B cell (primary cell): ENCODE data around the gene IQCF6. TPM values are rescaled to one million over a fixed set of nuclear protein-coding genes. Genes with fewer than 3 reads are reported as not detected.

Experiments
- ATAC-seq: fragments of 200-7000 bp; cut with Tn5 transposase; one replicate; pipeline ENCODE4 v1.10.0; 2021; ENCODE audit warnings: low read depth, mild to moderate bottlenecking, moderate number of reproducible peaks, moderate library complexity
- CTCF ChIA-PET: fragments of 350-600 bp; sonication (Branson Sonifier 250); formaldehyde crosslinking; loops from one replicate; lab custom pipeline; 2021; ENCODE audit warnings: antibody characterized with exemption, inconsistent platforms; lab: Charles Lee
- POLR2A ChIA-PET: fragments of 350-600 bp; sonication (Branson Sonifier 250); formaldehyde crosslinking; loops from one replicate; lab custom pipeline; 2021; ENCODE audit warnings: antibody characterized with exemption; lab: Charles Lee
- DNase-seq: peaks from one replicate; pipeline ENCODE4 v3.0.0; 2013
- H2AFZ ChIP-seq: 2 replicates; pipeline ENCODE4 v1.6.1; 2012; ENCODE audit warnings: mild to moderate bottlenecking, low read depth, low read length; ENCODE audit not compliant: insufficient read depth, poor library complexity, severe bottlenecking
- H3K27ac ChIP-seq, 2 donors: 1 replicate in 1 of 2; 2 replicates in 1 of 2; pipeline ENCODE4 v1.5.1; 2012 to 2013; ENCODE audit warnings: low read length in 2 of 2, mild to moderate bottlenecking in 2 of 2, moderate library complexity in 1 of 2
- H3K27me3 ChIP-seq, 4 experiments: fragments of 200-600 bp in 1 of 4; sonication (generic) in 1 of 4; replicated peaks in 1 of 4; 1 replicate in 2 of 4; 2 replicates in 2 of 4; pipeline versions ENCODE4 v1.6.1 to v1.7.0; 2013 to 2016; ENCODE audit warnings: low read length in 3 of 4, mild to moderate bottlenecking in 2 of 4, mixed read lengths in 1 of 4, moderate library complexity in 1 of 4; ENCODE audit not compliant: insufficient read depth in 4 of 4, control insufficient read depth in 3 of 4; ENCODE audit errors: control extremely low read depth in 1 of 4
- H3K36me3 ChIP-seq, 2 experiments: replicated peaks in 1 of 2; 1 replicate in 1 of 2; 2 replicates in 1 of 2; pipeline versions ENCODE4 v1.6.1 to v1.7.1; 2013; ENCODE audit warnings: low read length in 1 of 2; ENCODE audit not compliant: insufficient read depth in 2 of 2, control insufficient read depth in 1 of 2; ENCODE audit errors: control extremely low read depth in 1 of 2, extremely low read depth in 1 of 2
- H3K4me1 ChIP-seq, 2 donors: fragments of 200-600 bp in 1 of 2; sonication (generic) in 1 of 2; 1 replicate in 1 of 2; 2 replicates in 1 of 2; pipeline versions ENCODE4 v1.5.1 to v1.6.1; 2013 to 2017; ENCODE audit warnings: low read length in 2 of 2; ENCODE audit not compliant: control insufficient read depth in 2 of 2, insufficient read depth in 2 of 2
- H3K4me2 ChIP-seq: replicated peaks from 2 replicates; pipeline ENCODE3; 2012; ENCODE audit warnings: mild to moderate bottlenecking, low read depth, low read length; ENCODE audit not compliant: poor library complexity, severe bottlenecking
- H3K4me3 ChIP-seq, 5 experiments: fragments of 200-600 bp in 1 of 5; sonication (generic) in 1 of 5; 1 replicate in 3 of 5; 2 replicates in 2 of 5; pipeline versions ENCODE4 v1.5.1 to v1.7.0; 2011 to 2016; ENCODE audit warnings: low read length in 4 of 5, mild to moderate bottlenecking in 4 of 5, low read depth in 2 of 5, control low read depth in 1 of 5, moderate library complexity in 1 of 5; ENCODE audit not compliant: insufficient read depth in 1 of 5; ENCODE audit errors: control extremely low read depth in 1 of 5, extremely low read depth in 1 of 5
- H3K79me2 ChIP-seq: fragments of 200-600 bp; sonication (generic); one replicate; pipeline ENCODE4 v1.6.0; 2016; ENCODE audit warnings: low read length; ENCODE audit not compliant: control insufficient read depth, insufficient read depth
- H3K9ac ChIP-seq: fragments of 200-600 bp; sonication (generic); 2 replicates; pipeline ENCODE4 v1.6.1; 2017; ENCODE audit warnings: mild to moderate bottlenecking, low read length, moderate library complexity
- H3K9me3 ChIP-seq, 3 donors: one replicate each; pipeline versions ENCODE4 v1.6.1 to v1.7.1; 2013; ENCODE audit warnings: low read length in 2 of 3; ENCODE audit not compliant: control insufficient read depth in 2 of 3, insufficient read depth in 1 of 3; ENCODE audit errors: control extremely low read depth in 1 of 3
- H4K20me1 ChIP-seq: 2 replicates; pipeline ENCODE4 v1.6.0; 2012; ENCODE audit warnings: mild to moderate bottlenecking, low read length; ENCODE audit not compliant: insufficient read depth, control insufficient read depth, poor library complexity, severe bottlenecking
- H3K27ac Mint-ChIP-seq: one replicate; pipeline ENCODE4 v1.8.0; 2021; ENCODE audit warnings: mixed read lengths
- H3K27me3 Mint-ChIP-seq: one replicate; pipeline ENCODE4 v1.8.0; 2021; ENCODE audit warnings: mixed read lengths
- H3K4me1 Mint-ChIP-seq: one replicate; pipeline ENCODE4 v1.8.0; 2021; ENCODE audit warnings: mixed read lengths
- H3K4me3 Mint-ChIP-seq: one replicate; pipeline ENCODE4 v1.8.0; 2021; ENCODE audit warnings: mixed read lengths
- H3K9me3 Mint-ChIP-seq: one replicate; pipeline ENCODE4 v1.8.0; 2022; ENCODE audit warnings: mixed read lengths; ENCODE audit not compliant: insufficient read depth
- EZH2 ChIP-seq: IDR thresholded peaks from 2 replicates; pipeline ENCODE4 v1.6.1; 2012; ENCODE audit warnings: borderline replicate concordance, low read depth, mild to moderate bottlenecking, moderate library complexity, low read length; ENCODE audit not compliant: insufficient read depth, poor library complexity, severe bottlenecking
- WGBS: methylation state at CpG from one replicate; pipeline ENCODE4 v1.1.5; 2013; ENCODE audit warnings: missing lambda C conversion rate; ENCODE audit not compliant: insufficient coverage; 5-methylcytosine and 5-hydroxymethylcytosine counted together
- intact Hi-C: fragments of 100-400 bp; cut with micrococcal nuclease; formaldehyde crosslinking; loops from one replicate; pipeline ENCODE4 v1.10.0; 2022
- polyA plus RNA-seq: library from polyadenylated mRNA; depleted of rRNA; stranded (reverse); fragments of >200 nt; gene quantifications from 2 replicates; pipeline ENCODE4 v1.2.3, GENCODE V29; 2012
- total RNA-seq, 2 donors: library from RNA; stranded (reverse); fragments of 120-200 nt in 1 of 2; gene quantifications; 1 replicate in 1 of 2; 2 replicates in 1 of 2; pipeline versions ENCODE4 v1.2.3 to v1.2.4, GENCODE V29; 2013 to 2022
- TF ChIP-seq, protein P1 (sequence below): fragments of 200-600 bp; IDR thresholded peaks from one replicate; pipeline ENCODE4 v1.8.0; 2022; ENCODE audit warnings: antibody characterized with exemption, mild to moderate bottlenecking

The IQCF6 gene
- total and polyA plus RNA-seq, 2 donors (not counting 1 experiment from before 2014, with no cell fraction given): not detected

DNA sequence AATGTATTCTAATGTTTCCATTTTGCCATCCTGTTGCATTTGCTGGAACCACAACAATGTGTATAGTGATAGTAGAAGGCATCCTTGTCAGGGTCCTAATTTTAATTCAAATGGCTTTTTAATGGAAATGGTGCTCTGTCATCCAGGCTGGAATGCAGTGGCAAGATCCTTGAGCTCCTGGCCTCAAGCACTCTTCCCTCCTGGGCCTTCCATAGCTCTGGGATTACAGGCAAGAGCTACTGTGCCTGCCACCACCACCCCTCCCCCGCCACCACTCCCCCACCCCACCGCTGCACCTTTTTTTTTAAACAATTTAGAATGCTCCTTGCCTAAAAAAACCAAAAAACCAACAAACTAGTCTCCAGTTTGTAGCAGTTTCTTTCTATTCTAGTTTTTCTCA is 15.2 kb upstream of the IQCF6 start:
- no peak overlapping the region for H3K4me3 Mint-ChIP-seq
- ChIA-PET POLR2A (no interaction called here), CTCF (no interaction called here)
- TF ChIP-seq EZH2: no peak
- TF ChIP-seq, protein P1, sequence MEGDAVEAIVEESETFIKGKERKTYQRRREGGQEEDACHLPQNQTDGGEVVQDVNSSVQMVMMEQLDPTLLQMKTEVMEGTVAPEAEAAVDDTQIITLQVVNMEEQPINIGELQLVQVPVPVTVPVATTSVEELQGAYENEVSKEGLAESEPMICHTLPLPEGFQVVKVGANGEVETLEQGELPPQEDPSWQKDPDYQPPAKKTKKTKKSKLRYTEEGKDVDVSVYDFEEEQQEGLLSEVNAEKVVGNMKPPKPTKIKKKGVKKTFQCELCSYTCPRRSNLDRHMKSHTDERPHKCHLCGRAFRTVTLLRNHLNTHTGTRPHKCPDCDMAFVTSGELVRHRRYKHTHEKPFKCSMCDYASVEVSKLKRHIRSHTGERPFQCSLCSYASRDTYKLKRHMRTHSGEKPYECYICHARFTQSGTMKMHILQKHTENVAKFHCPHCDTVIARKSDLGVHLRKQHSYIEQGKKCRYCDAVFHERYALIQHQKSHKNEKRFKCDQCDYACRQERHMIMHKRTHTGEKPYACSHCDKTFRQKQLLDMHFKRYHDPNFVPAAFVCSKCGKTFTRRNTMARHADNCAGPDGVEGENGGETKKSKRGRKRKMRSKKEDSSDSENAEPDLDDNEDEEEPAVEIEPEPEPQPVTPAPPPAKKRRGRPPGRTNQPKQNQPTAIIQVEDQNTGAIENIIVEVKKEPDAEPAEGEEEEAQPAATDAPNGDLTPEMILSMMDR: no peak
- no peak overlapping the region for H3K9ac ChIP-seq
- H3K4me2 ChIP-seq: no peak overlapping the region
- H3K79me2 ChIP-seq: no peaks in the 10 kb centered on the region
- intact Hi-C loops: loop anchor here (10.0 kb wide), 1 partner anchor 1179 kb away; the partner anchor contains the start of genes CISH and MAPKAPK3
- H3K4me1 ChIP-seq: no peaks in the 10 kb centered on the region
- H3K27ac Mint-ChIP-seq: no peak overlapping the region
- H3K4me3 ChIP-seq: no peak overlapping the region
- ATAC-seq (no peak), DNase-seq (no peak)
- no peaks in the 10 kb centered on the region for H3K4me1 Mint-ChIP-seq
- H3K9me3 Mint-ChIP-seq: no peaks in the 10 kb centered on the region
- peaks cover 0 to 11% (median 3%) of the 10 kb centered on the region in 4 experiments for H3K27me3 ChIP-seq
- no peaks in the 10 kb centered on the region for H3K36me3 ChIP-seq
- no peaks in the 10 kb centered on the region for H3K9me3 ChIP-seq
- no peaks in the 10 kb centered on the region for H4K20me1 ChIP-seq
- no peak overlapping the region for H3K27ac ChIP-seq
- no peak overlapping the region for H2AFZ ChIP-seq
- peaks cover 37% of the 10 kb centered on the region for H3K27me3 Mint-ChIP-seq
- WGBS: no CpG with 5 or more reads among the region's 2 CpGs

DNA sequence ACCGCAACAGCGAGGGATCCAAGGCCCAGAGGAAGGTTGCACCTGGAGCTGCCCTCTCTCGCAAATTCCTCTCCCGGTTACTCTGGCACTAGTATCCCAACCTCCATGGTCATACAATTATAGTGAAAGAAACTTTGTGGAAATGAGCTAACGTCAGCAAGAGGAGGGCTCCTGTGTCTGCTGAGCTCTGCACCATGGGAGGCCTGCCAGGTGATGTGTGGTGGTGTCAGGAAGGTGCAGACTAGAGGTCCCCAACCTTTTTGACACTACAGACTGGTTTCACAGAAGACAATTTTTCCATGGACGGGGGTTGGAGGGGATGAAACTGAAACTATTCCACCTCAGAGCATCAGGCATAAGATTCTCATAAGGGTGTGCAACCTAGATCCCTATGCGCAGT is 13.2 kb upstream of the IQCF6 start:
- no peak overlapping the region for H3K4me3 ChIP-seq
- Mint-ChIP-seq H3K27ac (no peak overlapping the region), H3K4me1 (no peaks in the 10 kb centered on the region), H3K9me3 (no peaks in the 10 kb centered on the region), H3K27me3 (peaks cover 28% of the 10 kb centered on the region), H3K4me3 (no peak overlapping the region)
- H3K79me2 ChIP-seq: no peaks in the 10 kb centered on the region
- ATAC-seq (no peak), DNase-seq (no peak)
- H2AFZ ChIP-seq: no peak overlapping the region
- H4K20me1 ChIP-seq: no peaks in the 10 kb centered on the region
- H3K4me2 ChIP-seq: no peak overlapping the region
- intact Hi-C loops: loop anchor here (10.0 kb wide), 1 partner anchor 1177 kb away; the partner anchor contains the start of genes CISH and MAPKAPK3
- ChIA-PET CTCF (no interaction called here), POLR2A (no interaction called here)
- no peaks in the 10 kb centered on the region for H3K36me3 ChIP-seq
- H3K27me3 ChIP-seq: peaks cover 0 to 11% (median 3%) of the 10 kb centered on the region in 4 experiments
- no peaks in the 10 kb centered on the region for H3K4me1 ChIP-seq
- H3K27ac ChIP-seq: no peak overlapping the region
- no peak for TF ChIP-seq EZH2
- TF ChIP-seq, protein P1: no peak
- no peaks in the 10 kb centered on the region for H3K9me3 ChIP-seq
- 95% methylated on average over 4 of the region's 7 CpGs for WGBS
- H3K9ac ChIP-seq: no peak overlapping the region
